ENCODE results near the gene GH1.
"Not testable (repeated sequence)": the region's sequence is repeated elsewhere in the genome, so short reads cannot be mapped to it uniquely, and the experiment has no call there.

GH1 gene

GRCh38 chr17:63918789-63919305 lies at the start of gene GH1:
TSS of gene GH1 (minus strand) at chr17:63918839. CDS start at chr17:63918776, 63 bp downstream.
- H3K4me1 Mint-ChIP-seq, H3K27me3 Mint-ChIP-seq, H3K4me3 Mint-ChIP-seq, H3K36me3 Mint-ChIP-seq, H3K9me3 Mint-ChIP-seq: not testable (repeated sequence)
- peak within 1 kb of the TSS; percentile 73 for H3K27ac Mint-ChIP-seq

GRCh38 chr17:63967953-63968352 lies 49.3 kb upstream of the GH1 start:
- peaks cover 14% of the 10 kb centered on the region for H3K4me1 Mint-ChIP-seq
- H3K27me3 Mint-ChIP-seq, result no peaks in the 10 kb centered on the region
- no peaks in the 10 kb centered on the region for H3K9me3 Mint-ChIP-seq
- H3K4me3 Mint-ChIP-seq, result no peak overlapping the region
- H3K27ac Mint-ChIP-seq, result no peak overlapping the region
- no peaks in the 10 kb centered on the region for H3K36me3 Mint-ChIP-seq

GRCh38 chr17:63966646-63967264 lies 48.1 kb upstream of the GH1 start:
- H3K27me3 Mint-ChIP-seq, result no peaks in the 10 kb centered on the region
- H3K4me1 Mint-ChIP-seq, result peaks cover 14% of the 10 kb centered on the region
- H3K36me3 Mint-ChIP-seq, result no peaks in the 10 kb centered on the region
- peak overlapping the region; percentile 17 for H3K27ac Mint-ChIP-seq
- no peak overlapping the region for H3K4me3 Mint-ChIP-seq
- no peaks in the 10 kb centered on the region for H3K9me3 Mint-ChIP-seq

- H3K4me3 Mint-ChIP-seq, result no peak overlapping the region
- no peaks in the 10 kb centered on the region for H3K9me3 Mint-ChIP-seq
- H3K27me3 Mint-ChIP-seq, result no peaks in the 10 kb centered on the region
- H3K4me1 Mint-ChIP-seq, result peaks cover 14% of the 10 kb centered on the region
- no peak overlapping the region for H3K27ac Mint-ChIP-seq
- H3K36me3 Mint-ChIP-seq, result no peaks in the 10 kb centered on the region
Measured at GRCh38 chr17:63963123-63963522, 44.5 kb upstream of the GH1 start.

GRCh38 chr17:63962298-63962744 lies 43.7 kb upstream of the GH1 start:
- H3K36me3 Mint-ChIP-seq, result no peaks in the 10 kb centered on the region
- no peaks in the 10 kb centered on the region for H3K27me3 Mint-ChIP-seq
- H3K4me3 Mint-ChIP-seq, result no peak overlapping the region
- peaks cover 11% of the 10 kb centered on the region for H3K4me1 Mint-ChIP-seq
- H3K27ac Mint-ChIP-seq, result no peak overlapping the region
- no peaks in the 10 kb centered on the region for H3K9me3 Mint-ChIP-seq

- H3K4me3 Mint-ChIP-seq, result peak overlapping the region; percentile 47
- H3K9me3 Mint-ChIP-seq, result no peaks in the 10 kb centered on the region
- no peaks in the 10 kb centered on the region for H3K36me3 Mint-ChIP-seq
- H3K27me3 Mint-ChIP-seq, result no peaks in the 10 kb centered on the region
- peak overlapping the region; percentile 23 for H3K27ac Mint-ChIP-seq
- H3K4me1 Mint-ChIP-seq, result peaks cover 4% of the 10 kb centered on the region
Measured at GRCh38 chr17:63961355-63962212, 42.9 kb upstream of the GH1 start.

- no peaks in the 10 kb centered on the region for H3K9me3 Mint-ChIP-seq
- H3K4me1 Mint-ChIP-seq, result no peaks in the 10 kb centered on the region
- H3K27ac Mint-ChIP-seq, result no peak overlapping the region
- no peak overlapping the region for H3K4me3 Mint-ChIP-seq
- H3K36me3 Mint-ChIP-seq, result no peaks in the 10 kb centered on the region
- no peaks in the 10 kb centered on the region for H3K27me3 Mint-ChIP-seq
Measured at GRCh38 chr17:63960430-63960829, 41.8 kb upstream of the GH1 start.

- Mint-ChIP-seq H3K9me3 (no peaks in the 10 kb centered on the region), H3K4me1 (peaks cover 2% of the 10 kb centered on the region), H3K4me3 (no peak overlapping the region), H3K27me3 (no peaks in the 10 kb centered on the region), H3K27ac (no peak overlapping the region), H3K36me3 (no peaks in the 10 kb centered on the region)
Measured at GRCh38 chr17:63960006-63960405, 41.4 kb upstream of the GH1 start.

- H3K4me1 Mint-ChIP-seq, result peaks cover 20% of the 10 kb centered on the region
- H3K27me3 Mint-ChIP-seq, result no peaks in the 10 kb centered on the region
- H3K27ac Mint-ChIP-seq, result peak overlapping the region; percentile 31
- no peak overlapping the region for H3K4me3 Mint-ChIP-seq
- no peaks in the 10 kb centered on the region for H3K9me3 Mint-ChIP-seq
- H3K36me3 Mint-ChIP-seq, result no peaks in the 10 kb centered on the region
Measured at GRCh38 chr17:63956296-63956920, 37.8 kb upstream of the GH1 start.

GRCh38 chr17:63955791-63956190 lies 37.2 kb upstream of the GH1 start:
- H3K27me3 Mint-ChIP-seq, result no peaks in the 10 kb centered on the region
- no peak overlapping the region for H3K27ac Mint-ChIP-seq
- no peaks in the 10 kb centered on the region for H3K9me3 Mint-ChIP-seq
- no peak overlapping the region for H3K4me3 Mint-ChIP-seq
- no peaks in the 10 kb centered on the region for H3K36me3 Mint-ChIP-seq
- H3K4me1 Mint-ChIP-seq, result peaks cover 20% of the 10 kb centered on the region

- Mint-ChIP-seq H3K9me3 (no peaks in the 10 kb centered on the region), H3K4me1 (peaks cover 20% of the 10 kb centered on the region), H3K27ac (no peak overlapping the region), H3K27me3 (no peaks in the 10 kb centered on the region), H3K36me3 (no peaks in the 10 kb centered on the region), H3K4me3 (no peak overlapping the region)
Measured at GRCh38 chr17:63955232-63955631, 36.6 kb upstream of the GH1 start.

GRCh38 chr17:63954402-63955063 lies 35.9 kb upstream of the GH1 start:
- no peak overlapping the region for H3K4me3 Mint-ChIP-seq

GRCh38 chr17:63950940-63951907 lies 32.6 kb upstream of the GH1 start:
- Mint-ChIP-seq H3K36me3 (no peaks in the 10 kb centered on the region), H3K27ac (no peak overlapping the region), H3K4me1 (peaks cover 26% of the 10 kb centered on the region), H3K9me3 (no peaks in the 10 kb centered on the region), H3K4me3 (no peak overlapping the region), H3K27me3 (no peaks in the 10 kb centered on the region)

More at GRCh38 chr17:63954402-63955063, 35.9 kb upstream of the GH1 start:
- Mint-ChIP-seq H3K9me3 (no peaks in the 10 kb centered on the region), H3K4me1 (peaks cover 20% of the 10 kb centered on the region), H3K27me3 (no peaks in the 10 kb centered on the region), H3K27ac (peak overlapping the region; percentile 63), H3K36me3 (no peaks in the 10 kb centered on the region)

GRCh38 chr17:63949576-63950250 lies 31.1 kb upstream of the GH1 start:
- Mint-ChIP-seq H3K27me3 (no peaks in the 10 kb centered on the region), H3K4me1 (peaks cover 26% of the 10 kb centered on the region), H3K36me3 (no peaks in the 10 kb centered on the region)

More at GRCh38 chr17:63949576-63950250, 31.1 kb upstream of the GH1 start:
- Mint-ChIP-seq H3K4me3 (no peak overlapping the region), H3K27ac (no peak overlapping the region), H3K9me3 (no peaks in the 10 kb centered on the region)
